Muscle of arm (tissue), 12 donors: ENCODE data around the gene KIRREL3. TPM values are rescaled to one million over a fixed set of nuclear protein-coding genes. Genes with fewer than 3 reads are reported as not detected.
"Not testable (repeated sequence)": the region's sequence is repeated elsewhere in the genome, so short reads cannot be mapped to it uniquely, and the experiment has no call there.

ENCODE experiments used
- DNase-seq: peaks from one replicate; pipeline ENCODE4 v3.0.0-alpha.2; 2013
- polyA plus RNA-seq, 12 donors: library from polyadenylated mRNA; unstranded; fragments of 120-200 nt; gene quantifications; one replicate each; pipeline ENCODE4 v1.2.1, GENCODE V29; 2013; ENCODE audit not compliant: insufficient read length in 12 of 12

KIRREL3 gene
- polyA plus RNA-seq, 12 donors, result 0.43 to 2.4 (median 1.0) TPM; not detected in 2

- DNase-seq, result no peak
Observed at GRCh38 chr11:126390272-126390867, 610.2 kb downstream of the KIRREL3 start.

GRCh38 chr11:126387857-126388256 lies 612.7 kb downstream of the KIRREL3 start:
- DNase-seq, result no peak

GRCh38 chr11:126386729-126387071 lies 613.9 kb downstream of the KIRREL3 start:
- not testable (repeated sequence) for DNase-seq

DNA sequence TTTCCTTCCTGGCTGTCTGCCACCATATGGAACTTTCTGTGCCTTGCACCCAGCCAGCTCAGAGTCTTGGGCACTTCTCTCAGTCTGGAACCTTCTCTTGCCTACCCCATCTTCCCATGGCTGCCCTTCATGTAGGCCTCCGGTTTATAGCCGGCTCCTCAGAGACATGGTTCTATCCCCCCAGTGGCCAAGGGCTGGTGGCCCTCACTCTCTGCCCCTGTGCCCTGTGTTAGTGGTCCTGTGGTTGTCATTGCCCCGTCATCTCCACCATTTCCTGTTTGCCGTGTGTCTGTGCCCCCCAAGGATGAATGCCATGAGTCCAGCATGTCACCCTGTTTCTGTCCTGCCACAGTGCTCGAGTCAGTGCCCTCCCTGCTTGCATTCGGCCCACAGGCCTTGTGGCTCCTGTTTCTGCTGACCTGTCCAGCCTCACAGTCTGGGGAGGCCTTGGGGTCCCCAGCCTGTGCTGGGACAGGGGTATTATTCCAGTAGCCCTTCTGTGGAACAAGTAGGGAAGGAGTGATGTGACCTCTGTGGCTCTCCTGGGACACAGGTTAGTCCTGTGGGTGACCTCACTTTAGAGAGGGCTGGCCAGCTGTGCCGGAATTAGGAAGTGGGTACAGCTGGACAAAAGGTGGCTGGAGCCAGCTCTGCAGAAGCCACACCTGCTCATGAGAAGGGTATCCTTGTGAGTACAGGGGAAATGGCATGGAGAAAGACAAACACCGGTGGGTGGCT lies 614.4 kb downstream of the KIRREL3 start:
- no peak for DNase-seq

- DNase-seq, result no peak
Observed at GRCh38 chr11:126384449-126385070, 616.0 kb downstream of the KIRREL3 start.

- no peak for DNase-seq
Observed at GRCh38 chr11:126383339-126384335, 616.9 kb downstream of the KIRREL3 start.

GRCh38 chr11:126382641-126383040 lies 617.9 kb downstream of the KIRREL3 start:
- DNase-seq, result not testable (repeated sequence)

- DNase-seq, result not testable (repeated sequence)
Observed at GRCh38 chr11:126381960-126382359, 618.6 kb downstream of the KIRREL3 start.

- DNase-seq, result no peak
Observed at GRCh38 chr11:126380909-126381308, 619.7 kb downstream of the KIRREL3 start.

- no peak for DNase-seq
Observed at GRCh38 chr11:126378763-126379162, 621.8 kb downstream of the KIRREL3 start.

- no peak for DNase-seq
Observed at GRCh38 chr11:126375726-126376125, 624.8 kb downstream of the KIRREL3 start.

GRCh38 chr11:126374562-126375300 lies 625.8 kb downstream of the KIRREL3 start:
- DNase-seq, result not testable (repeated sequence)

DNA sequence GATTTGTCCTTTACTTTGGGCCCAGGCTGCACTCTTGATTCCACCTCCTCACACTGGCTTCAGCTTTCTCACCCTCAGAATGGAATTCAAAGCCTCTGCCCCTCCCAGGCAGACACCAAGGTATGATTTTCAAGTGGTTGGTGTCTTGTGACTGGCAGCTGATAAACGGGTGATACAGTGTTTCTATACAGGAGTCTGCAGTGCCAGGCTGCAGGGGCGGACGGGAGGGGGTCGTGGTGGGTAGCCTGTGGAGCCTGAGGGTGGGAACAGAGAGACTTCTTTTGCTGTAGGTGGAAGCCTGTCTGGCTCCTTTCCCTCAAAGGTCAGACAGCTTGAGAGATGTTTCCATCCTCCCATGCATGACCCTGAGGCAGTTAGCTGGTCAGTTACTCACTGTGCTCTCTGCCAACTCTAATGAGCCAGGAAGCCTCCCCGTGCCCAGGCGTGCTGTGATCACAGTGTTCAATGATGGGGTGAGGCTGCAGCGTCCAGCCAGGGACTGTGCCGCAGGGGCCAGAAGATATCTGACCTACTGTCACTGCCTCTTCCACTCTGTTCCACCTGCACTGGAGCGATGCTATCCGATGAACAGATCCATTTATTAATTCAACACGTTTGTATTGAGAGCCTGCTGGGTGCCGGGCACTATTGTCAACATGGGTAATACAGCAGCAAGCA lies 627.0 kb downstream of the KIRREL3 start:
- DNase-seq, result not testable (repeated sequence)
